HepG2 (cell line): Measurements from ENCODE around the gene LYZL6. TPM values are rescaled to one million over a fixed set of nuclear protein-coding genes. Genes with fewer than 3 reads are reported as not detected.
A peak's percentile ranks its signal among the peaks of the same experiment; 100 is the strongest.

Experiments
- CCDC6 ChIP-seq: sonication (generic); formaldehyde crosslinking; IDR thresholded peaks from 2 replicates; pipeline ENCODE4 v1.8.1; 2022; ENCODE audit warnings: mild to moderate bottlenecking, missing genetic modification reagents, moderate library complexity
- CEBPG ChIP-seq: IDR thresholded peaks from 2 replicates; pipeline ENCODE4 v1.6.1; 2016
- EHMT2 ChIP-seq: fragments of 200-600 bp; sonication (generic); IDR thresholded peaks from 2 replicates; pipeline ENCODE4 v1.7.0; 2017; ENCODE audit warnings: antibody characterized with exemption, low read depth, low read length, borderline replicate concordance
- ELF1 ChIP-seq: sonication (generic); formaldehyde crosslinking; IDR thresholded peaks from 2 replicates; pipeline ENCODE4 v1.4.0; 2020; ENCODE audit warnings: missing genetic modification reagents
- HIVEP1 ChIP-seq: sonication (generic); formaldehyde crosslinking; IDR thresholded peaks from 2 replicates; pipeline ENCODE4 v1.4.0; 2020; ENCODE audit warnings: mild to moderate bottlenecking, missing genetic modification reagents
- HNRNPLL ChIP-seq: fragments of 200-400 bp; formaldehyde crosslinking; IDR thresholded peaks from 2 replicates; pipeline ENCODE4 v1.6.1; 2017; ENCODE audit warnings: mild to moderate bottlenecking, low read depth, low read length; ENCODE audit not compliant: poor library complexity, severe bottlenecking
- HOXD1 ChIP-seq: sonication (generic); formaldehyde crosslinking; IDR thresholded peaks from 2 replicates; pipeline ENCODE4 v1.5.0; 2020; ENCODE audit warnings: missing genetic modification reagents
- KDM1A ChIP-seq: IDR thresholded peaks from 2 replicates; pipeline ENCODE4 v1.6.1; 2016; ENCODE audit warnings: missing compliant biosample characterization
- KLF15 ChIP-seq: sonication (generic); formaldehyde crosslinking; IDR thresholded peaks from 2 replicates; pipeline ENCODE4 v1.8.1; 2023; ENCODE audit warnings: borderline replicate concordance, mild to moderate bottlenecking, inconsistent platforms, missing genetic modification reagents, mixed read lengths
- LCORL ChIP-seq, 2 experiments: fragments of 450-650 bp in 1 of 2; sonication (generic) in 1 of 2; formaldehyde crosslinking in 1 of 2; IDR thresholded peaks; 2 replicates each; pipeline versions ENCODE4 v1.5.0 to v1.6.1; 2017 to 2020; ENCODE audit warnings: antibody characterized with exemption in 1 of 2, missing genetic modification reagents in 1 of 2
- MBD4 ChIP-seq: IDR thresholded peaks from 2 replicates; pipeline ENCODE4 v1.6.1; 2012; ENCODE audit warnings: low read length, inconsistent platforms, borderline replicate concordance
- RBFOX2 ChIP-seq: fragments of 200-400 bp; formaldehyde crosslinking; IDR thresholded peaks from 2 replicates; pipeline ENCODE4 v1.6.1; 2017; ENCODE audit warnings: low read depth, mild to moderate bottlenecking, low read length
- RBM22 ChIP-seq: fragments of 200-400 bp; formaldehyde crosslinking; optimal IDR thresholded peaks from 2 replicates; pipeline ENCODE3; 2017; ENCODE audit warnings: mild to moderate bottlenecking, low read length, moderate library complexity
- RCOR2 ChIP-seq: IDR thresholded peaks from 2 replicates; pipeline ENCODE4 v1.6.1; 2016; ENCODE audit warnings: missing biosample characterization, missing genetic modification reagents
- RFX1 ChIP-seq: fragments of 450-650 bp; IDR thresholded peaks from 2 replicates; pipeline ENCODE4 v1.6.1; 2017
- SMYD3 ChIP-seq: sonication (generic); formaldehyde crosslinking; IDR thresholded peaks from 2 replicates; pipeline ENCODE4 v1.8.1; 2023; ENCODE audit warnings: mild to moderate bottlenecking, missing genetic modification reagents
- SNAPC2 ChIP-seq: sonication (generic); formaldehyde crosslinking; IDR thresholded peaks from 2 replicates; pipeline ENCODE4 v1.8.1; 2022; ENCODE audit warnings: mild to moderate bottlenecking, missing genetic modification reagents
- SPEN ChIP-seq: sonication (generic); formaldehyde crosslinking; IDR thresholded peaks from 2 replicates; pipeline ENCODE4 v1.5.1; 2020; ENCODE audit warnings: low read depth, mild to moderate bottlenecking, missing genetic modification reagents
- ZFP1 ChIP-seq: IDR thresholded peaks from 2 replicates; pipeline ENCODE4 v1.6.1; 2016
- ZFX ChIP-seq: sonication (generic); formaldehyde crosslinking; IDR thresholded peaks from 2 replicates; pipeline ENCODE4 v1.4.0; 2020; ENCODE audit warnings: mild to moderate bottlenecking, low read depth, missing genetic modification reagents, moderate library complexity
- ZNF431 ChIP-seq: sonication (generic); formaldehyde crosslinking; IDR thresholded peaks from 2 replicates; pipeline ENCODE4 v1.9.0; 2022; ENCODE audit warnings: missing genetic modification reagents, low read depth, mild to moderate bottlenecking, borderline replicate concordance
- ZNF468 ChIP-seq: sonication (generic); formaldehyde crosslinking; IDR thresholded peaks from 2 replicates; pipeline ENCODE4 v1.8.0; 2022; ENCODE audit warnings: mild to moderate bottlenecking, moderate library complexity, missing genetic modification reagents
- ZNF563 ChIP-seq: sonication (generic); formaldehyde crosslinking; IDR thresholded peaks from 2 replicates; pipeline ENCODE4 v1.8.0; 2022; ENCODE audit warnings: mild to moderate bottlenecking, moderate library complexity, missing genetic modification reagents
- ZNF564 ChIP-seq: sonication (generic); formaldehyde crosslinking; IDR thresholded peaks from 2 replicates; pipeline ENCODE4 v1.8.1; 2023; ENCODE audit warnings: mild to moderate bottlenecking, missing genetic modification reagents
- ZNF614 ChIP-seq: IDR thresholded peaks from 2 replicates; pipeline ENCODE4 v1.6.1; 2018; ENCODE audit warnings: missing biosample characterization, missing genetic modification reagents, inconsistent platforms, borderline replicate concordance
- ZNF660 ChIP-seq: sonication (generic); formaldehyde crosslinking; IDR thresholded peaks from 2 replicates; pipeline ENCODE4 v1.5.1; 2020; ENCODE audit warnings: mild to moderate bottlenecking, low read depth, missing genetic modification reagents, borderline replicate concordance
- ZNF772 ChIP-seq: sonication (generic); formaldehyde crosslinking; IDR thresholded peaks from 2 replicates; pipeline ENCODE4 v1.5.0; 2020; ENCODE audit warnings: mild to moderate bottlenecking, missing genetic modification reagents
- polyA plus RNA-seq, 8 experiments: library from polyadenylated mRNA; depleted of rRNA in 3 of 8; stranded (reverse) in 7 of 8; unstranded in 1 of 8; fragments of >200 nt; fragmentation: Illumina TruSeq in 4 of 8; extraction: Trizol in 4 of 8; gene quantifications; 2 replicates each; pipeline versions ENCODE4 v1.2.1 to v1.2.3, GENCODE V29; 2011 to 2016; ENCODE audit warnings: low read depth in 4 of 8, missing spikeins in 1 of 8, mixed read lengths in 1 of 8; ENCODE audit not compliant: insufficient read depth in 1 of 8
- total RNA-seq, 5 experiments: library from RNA; depleted of rRNA; stranded (reverse); fragments of >200 nt; fragmentation: Illumina TruSeq; extraction: Trizol; gene quantifications; 2 replicates each; pipeline ENCODE4 v1.2.3, GENCODE V29; 2016; ENCODE audit warnings: low read depth in 1 of 5
- TF ChIP-seq, protein P1 (sequence below): sonication (generic); formaldehyde crosslinking; IDR thresholded peaks from 2 replicates; pipeline ENCODE4 v1.4.0; 2020; ENCODE audit warnings: mild to moderate bottlenecking, missing genetic modification reagents, borderline replicate concordance
- TF ChIP-seq, protein P2 (sequence below): IDR thresholded peaks from 2 replicates; pipeline ENCODE4 v1.6.1; 2016; ENCODE audit warnings: mild to moderate bottlenecking

Gene LYZL6
- total and polyA plus RNA-seq, 2 of the 13 experiments (the other 11 are each of a cell fraction or from before 2014, with no cell fraction given), result not detected

DNA sequence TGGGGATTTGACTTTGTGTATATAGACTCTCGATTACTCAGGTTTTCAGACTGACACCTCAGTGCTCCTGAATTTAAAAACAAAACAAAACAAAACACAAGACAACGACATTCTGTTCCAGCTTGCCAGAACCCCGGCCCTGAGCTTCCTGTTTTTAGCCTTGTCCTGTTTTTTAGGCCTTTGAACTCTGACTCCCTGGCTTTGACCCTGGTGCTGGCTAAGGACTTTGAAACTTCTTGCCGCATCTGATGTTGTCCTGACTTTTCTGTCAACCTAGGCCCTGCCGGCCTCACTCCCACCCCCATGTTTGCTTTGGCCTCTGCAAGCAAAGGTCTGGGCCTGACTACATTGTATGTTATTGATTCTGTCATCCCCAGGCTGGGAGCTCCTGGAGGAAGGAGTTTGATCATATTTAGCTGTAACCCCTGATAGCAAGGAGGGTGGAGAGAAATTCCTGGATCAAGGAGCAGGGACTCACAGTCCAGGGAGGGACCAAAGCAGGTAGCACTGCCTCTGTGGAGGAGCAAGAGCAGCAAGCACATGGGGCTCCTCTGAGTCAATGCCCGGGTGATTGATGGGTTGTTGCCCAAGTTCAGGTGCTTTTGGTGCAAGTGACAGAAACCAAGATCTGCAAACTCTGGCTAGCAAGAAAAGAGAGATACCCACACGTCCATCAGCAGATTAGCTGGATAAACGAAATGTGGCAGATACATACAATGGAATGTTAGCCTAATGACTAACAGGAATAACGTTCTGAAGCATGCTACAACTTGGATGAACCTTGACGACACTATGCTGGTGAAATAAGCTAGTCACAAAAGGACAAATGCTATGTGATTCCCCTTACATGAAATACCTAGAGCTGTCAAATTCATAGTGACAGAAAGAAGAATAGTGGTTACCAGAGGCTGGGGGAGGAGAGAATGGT is 30.1 kb upstream of the LYZL6 start (continued):
- TF ChIP-seq, protein P1, sequence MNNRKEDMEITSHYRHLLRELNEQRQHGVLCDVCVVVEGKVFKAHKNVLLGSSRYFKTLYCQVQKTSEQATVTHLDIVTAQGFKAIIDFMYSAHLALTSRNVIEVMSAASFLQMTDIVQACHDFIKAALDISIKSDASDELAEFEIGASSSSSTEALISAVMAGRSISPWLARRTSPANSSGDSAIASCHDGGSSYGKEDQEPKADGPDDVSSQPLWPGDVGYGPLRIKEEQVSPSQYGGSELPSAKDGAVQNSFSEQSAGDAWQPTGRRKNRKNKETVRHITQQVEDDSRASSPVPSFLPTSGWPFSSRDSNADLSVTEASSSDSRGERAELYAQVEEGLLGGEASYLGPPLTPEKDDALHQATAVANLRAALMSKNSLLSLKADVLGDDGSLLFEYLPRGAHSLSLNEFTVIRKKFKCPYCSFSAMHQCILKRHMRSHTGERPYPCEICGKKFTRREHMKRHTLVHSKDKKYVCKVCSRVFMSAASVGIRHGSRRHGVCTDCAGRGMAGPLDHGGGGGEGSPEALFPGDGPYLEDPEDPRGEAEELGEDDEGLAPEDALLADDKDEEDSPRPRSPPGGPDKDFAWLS, result no peak
- TF ChIP-seq EHMT2 (no peak), ZNF431 (no peak; the same call in 1 of the 2 replicates), CCDC6 (CRISPR knock-in tag) (peak; percentile 90; the same call in 1 of the 2 replicates), SNAPC2 (peak; percentile 51), ZNF614 (CRISPR knock-in tag) (peak; percentile 88), RBM22 (no peak), ELF1 (peak; percentile 58), KDM1A (peak; percentile 88), RFX1 (no peak), ZNF468 (CRISPR knock-in tag) (no peak), MBD4 (no peak), RCOR2 (peak; percentile 83; the same call in 1 of the 2 replicates), CEBPG (CRISPR knock-in tag) (peak; percentile 69), ZFP1 (CRISPR knock-in tag) (peak; percentile 87), ZNF563 (CRISPR knock-in tag) (peak; percentile 45; the same call in 1 of the 2 replicates), RBFOX2 (peak; percentile 23; the same call in 1 of the 2 replicates), SMYD3 (CRISPR knock-in tag) (peak; percentile 82; the same call in 1 of the 2 replicates), HOXD1 (peak; percentile 94), ZNF564 (peak; percentile 76; the same call in 1 of the 2 replicates), ZNF772 (CRISPR knock-in tag) (peak; percentile 45; the same call in 1 of the 2 replicates), KLF15 (no peak), HNRNPLL (no peak), ZNF660 (no peak), HIVEP1 (CRISPR knock-in tag) (peak; percentile 98), LCORL (IDR thresholded peaks at IDR 0.05) (peak; percentile 57; the same call in 1 of the 2 replicates), LCORL (CRISPR knock-in tag; IDR thresholded peaks at IDR 0.05) (peak; percentile 83), ZFX (peak; percentile 90), SPEN (CRISPR knock-in tag) (peak; percentile 93)
- TF ChIP-seq, protein P2, sequence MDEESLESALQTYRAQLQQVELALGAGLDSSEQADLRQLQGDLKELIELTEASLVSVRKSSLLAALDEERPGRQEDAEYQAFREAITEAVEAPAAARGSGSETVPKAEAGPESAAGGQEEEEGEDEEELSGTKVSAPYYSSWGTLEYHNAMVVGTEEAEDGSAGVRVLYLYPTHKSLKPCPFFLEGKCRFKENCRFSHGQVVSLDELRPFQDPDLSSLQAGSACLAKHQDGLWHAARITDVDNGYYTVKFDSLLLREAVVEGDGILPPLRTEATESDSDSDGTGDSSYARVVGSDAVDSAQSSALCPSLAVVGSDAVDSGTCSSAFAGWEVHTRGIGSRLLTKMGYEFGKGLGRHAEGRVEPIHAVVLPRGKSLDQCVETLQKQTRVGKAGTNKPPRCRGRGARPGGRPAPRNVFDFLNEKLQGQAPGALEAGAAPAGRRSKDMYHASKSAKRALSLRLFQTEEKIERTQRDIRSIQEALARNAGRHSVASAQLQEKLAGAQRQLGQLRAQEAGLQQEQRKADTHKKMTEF (CRISPR knock-in tag), result peak; percentile 97
